ENCODE measurements around the gene MUL1. TPM values are rescaled to one million over a fixed set of nuclear protein-coding genes. Genes with fewer than 3 reads are reported as not detected.
A peak's percentile ranks its signal among the peaks of the same experiment; 100 is the strongest.

MUL1 gene
- total RNA-seq, 1 experiment from 2014 or later, result 24.7 TPM

- CTCF ChIA-PET, result interaction anchor here (1.2 kb wide), 1 partner anchor 25 kb away, joined by 3 read pairs; no protein-coding TSS in a partner anchor
- POLR2A ChIA-PET, result no interaction called here
These were observed 38.4 kb downstream of the MUL1 start for GRCh38 chr1:20469406-20470076.

More at GRCh38 chr1:20469406-20470076, 38.4 kb downstream of the MUL1 start:
- BruUV-seq (replicated peaks), result no TSS peak
- H3K36me3 ChIP-seq (ENCODE audit: control insufficient read depth in 1 of 2, insufficient read depth in 2 of 2, low read length in 2 of 2), result no peaks in the 10 kb centered on the region
- no peaks in the 10 kb centered on the region for H3K79me2 ChIP-seq (ENCODE audit: insufficient read depth, low read length)
- peaks cover 21% of the 10 kb centered on the region for H3K27me3 ChIP-seq (ENCODE audit: insufficient read depth, low read length)
- intact Hi-C loops (cut with micrococcal nuclease), result no loop called here
- no peak for DNase-seq (ENCODE audit: low read depth, low spot score)
- H3K4me3 ChIP-seq (replicated peaks in 1 of 2; ENCODE audit: low read depth in 1 of 2, low read length in 2 of 2), result no peak overlapping the region
- H3K27ac ChIP-seq (ENCODE audit: low read depth, low read length), result no peak overlapping the region
- no peaks in the 10 kb centered on the region for H4K20me1 ChIP-seq (ENCODE audit: insufficient read depth)
- H3K9ac ChIP-seq (ENCODE audit: low read length), result no peak overlapping the region
- H3K4me1 ChIP-seq (ENCODE audit: control insufficient read depth in 1 of 2, insufficient read depth in 2 of 2, low read length in 2 of 2), result peaks cover 2 to 3% of the 10 kb centered on the region in 2 experiments; a peak in 3 of 4 replicates
- ATAC-seq, result peak; percentile 63; the same call in 1 of the 2 replicates
- RAD21 ChIA-PET (ENCODE audit: low non-redundant PET in 1 of 2, low total read pairs in 2 of 2, uncharacterized antibody in 2 of 2, unreplicated experiment in 2 of 2), result no interaction called here
- no peaks in the 10 kb centered on the region for H3K9me3 ChIP-seq (ENCODE audit: control insufficient read depth in 1 of 2, insufficient read depth in 1 of 2, low read depth in 1 of 2, low read length in 2 of 2)
- no peaks in the 10 kb centered on the region for H3K9me2 ChIP-seq (ENCODE audit: insufficient read depth)
- no peak overlapping the region for H2AFZ ChIP-seq (ENCODE audit: low read depth, low read length, poor library complexity, severe bottlenecking)
- H3K4me2 ChIP-seq (ENCODE audit: low read length), result no peak overlapping the region
- TF ChIP-seq CBX3 (IDR thresholded peaks at IDR 0.05; ENCODE audit: low read depth), result no peak
- peak; percentile 28 to 37 (median 29); a peak in 4 of 6 replicates for TF ChIP-seq CTCF (IDR thresholded peaks at IDR 0.05 in 2 of 3, conservative IDR thresholded peaks at IDR 0.05 in 1 of 3; ENCODE audit: borderline replicate concordance in 1 of 3, insufficient read depth in 1 of 3, low read depth in 2 of 3, low read length in 2 of 3)
- peak; percentile 62 for TF ChIP-seq RAD21 (IDR thresholded peaks at IDR 0.05; ENCODE audit: low read depth)
